Measurements from ENCODE around the gene ENG.

ENG gene

DNA sequence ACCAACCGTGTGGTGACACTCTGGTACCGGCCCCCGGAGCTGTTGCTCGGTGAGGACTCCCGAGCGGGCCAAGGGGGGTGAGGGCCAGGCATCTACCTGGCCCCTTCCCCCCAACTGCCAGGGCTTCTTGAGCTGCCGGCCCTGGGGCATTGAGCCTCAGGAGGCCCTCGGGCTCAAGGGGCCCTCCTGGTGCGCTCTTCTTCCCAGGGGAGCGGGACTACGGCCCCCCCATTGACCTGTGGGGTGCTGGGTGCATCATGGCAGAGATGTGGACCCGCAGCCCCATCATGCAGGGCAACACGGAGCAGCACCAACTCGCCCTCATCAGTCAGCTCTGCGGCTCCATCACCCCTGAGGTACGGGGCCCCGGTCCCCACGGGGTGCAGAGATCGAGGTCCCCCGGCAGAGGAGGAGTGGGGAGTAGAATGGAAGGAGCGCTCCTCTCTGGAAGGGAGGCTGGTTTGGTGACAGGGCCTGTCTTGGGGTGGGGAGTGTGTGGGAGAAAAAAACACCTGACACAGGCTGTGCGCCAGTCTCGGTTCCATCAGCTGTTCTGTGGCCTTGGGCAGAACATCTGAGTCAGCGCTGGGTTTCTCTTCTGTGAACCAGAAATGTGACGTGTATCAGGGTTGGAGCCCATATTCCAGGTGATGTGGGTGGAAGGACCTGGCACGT is 66.0 kb downstream of the ENG start:
- ATAC-seq = no peak
- TF ChIP-seq, protein P1, sequence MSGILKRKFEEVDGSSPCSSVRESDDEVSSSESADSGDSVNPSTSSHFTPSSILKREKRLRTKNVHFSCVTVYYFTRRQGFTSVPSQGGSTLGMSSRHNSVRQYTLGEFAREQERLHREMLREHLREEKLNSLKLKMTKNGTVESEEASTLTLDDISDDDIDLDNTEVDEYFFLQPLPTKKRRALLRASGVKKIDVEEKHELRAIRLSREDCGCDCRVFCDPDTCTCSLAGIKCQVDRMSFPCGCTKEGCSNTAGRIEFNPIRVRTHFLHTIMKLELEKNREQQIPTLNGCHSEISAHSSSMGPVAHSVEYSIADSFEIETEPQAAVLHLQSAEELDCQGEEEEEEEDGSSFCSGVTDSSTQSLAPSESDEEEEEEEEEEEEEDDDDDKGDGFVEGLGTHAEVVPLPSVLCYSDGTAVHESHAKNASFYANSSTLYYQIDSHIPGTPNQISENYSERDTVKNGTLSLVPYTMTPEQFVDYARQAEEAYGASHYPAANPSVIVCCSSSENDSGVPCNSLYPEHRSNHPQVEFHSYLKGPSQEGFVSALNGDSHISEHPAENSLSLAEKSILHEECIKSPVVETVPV (CRISPR knock-in tag; IDR thresholded peaks at IDR 0.05) = no peak
- TF ChIP-seq GLIS3 (CRISPR knock-in tag; IDR thresholded peaks at IDR 0.05) (no peak), PATZ1 (CRISPR knock-in tag; IDR thresholded peaks at IDR 0.05; ENCODE audit: borderline replicate concordance) (no peak), TOX (CRISPR knock-in tag; IDR thresholded peaks at IDR 0.05; ENCODE audit: borderline replicate concordance) (no peak), ZFP3 (CRISPR knock-in tag; IDR thresholded peaks at IDR 0.05) (no peak), ARNTL (CRISPR knock-in tag; IDR thresholded peaks at IDR 0.05; ENCODE audit: borderline replicate concordance, low read depth) (no peak), ISL1 (CRISPR knock-in tag; IDR thresholded peaks at IDR 0.05) (no peak), TCF4 (CRISPR knock-in tag; IDR thresholded peaks at IDR 0.05; ENCODE audit: borderline replicate concordance) (no peak), ZC3H10 (CRISPR knock-in tag; IDR thresholded peaks at IDR 0.05) (no peak), ESRRG (CRISPR knock-in tag; IDR thresholded peaks at IDR 0.05) (no peak), ZNF70 (CRISPR knock-in tag; IDR thresholded peaks at IDR 0.05) (no peak), CSDC2 (CRISPR knock-in tag; IDR thresholded peaks at IDR 0.05) (no peak), ZFP30 (CRISPR knock-in tag; IDR thresholded peaks at IDR 0.05) (no peak), SNAI2 (CRISPR knock-in tag; IDR thresholded peaks at IDR 0.05) (no peak), ZNF8 (CRISPR knock-in tag; IDR thresholded peaks at IDR 0.05) (no peak), ZNF565 (CRISPR knock-in tag; conservative IDR thresholded peaks at IDR 0.05; ENCODE audit: low read depth) (no peak)
- TF ChIP-seq, protein P2, sequence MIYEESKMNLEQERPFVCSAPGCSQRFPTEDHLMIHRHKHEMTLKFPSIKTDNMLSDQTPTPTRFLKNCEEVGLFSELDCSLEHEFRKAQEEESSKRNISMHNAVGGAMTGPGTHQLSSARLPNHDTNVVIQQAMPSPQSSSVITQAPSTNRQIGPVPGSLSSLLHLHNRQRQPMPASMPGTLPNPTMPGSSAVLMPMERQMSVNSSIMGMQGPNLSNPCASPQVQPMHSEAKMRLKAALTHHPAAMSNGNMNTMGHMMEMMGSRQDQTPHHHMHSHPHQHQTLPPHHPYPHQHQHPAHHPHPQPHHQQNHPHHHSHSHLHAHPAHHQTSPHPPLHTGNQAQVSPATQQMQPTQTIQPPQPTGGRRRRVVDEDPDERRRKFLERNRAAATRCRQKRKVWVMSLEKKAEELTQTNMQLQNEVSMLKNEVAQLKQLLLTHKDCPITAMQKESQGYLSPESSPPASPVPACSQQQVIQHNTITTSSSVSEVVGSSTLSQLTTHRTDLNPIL (CRISPR knock-in tag; IDR thresholded peaks at IDR 0.05; ENCODE audit: low read depth) = no peak
- TF ChIP-seq, protein P3, sequence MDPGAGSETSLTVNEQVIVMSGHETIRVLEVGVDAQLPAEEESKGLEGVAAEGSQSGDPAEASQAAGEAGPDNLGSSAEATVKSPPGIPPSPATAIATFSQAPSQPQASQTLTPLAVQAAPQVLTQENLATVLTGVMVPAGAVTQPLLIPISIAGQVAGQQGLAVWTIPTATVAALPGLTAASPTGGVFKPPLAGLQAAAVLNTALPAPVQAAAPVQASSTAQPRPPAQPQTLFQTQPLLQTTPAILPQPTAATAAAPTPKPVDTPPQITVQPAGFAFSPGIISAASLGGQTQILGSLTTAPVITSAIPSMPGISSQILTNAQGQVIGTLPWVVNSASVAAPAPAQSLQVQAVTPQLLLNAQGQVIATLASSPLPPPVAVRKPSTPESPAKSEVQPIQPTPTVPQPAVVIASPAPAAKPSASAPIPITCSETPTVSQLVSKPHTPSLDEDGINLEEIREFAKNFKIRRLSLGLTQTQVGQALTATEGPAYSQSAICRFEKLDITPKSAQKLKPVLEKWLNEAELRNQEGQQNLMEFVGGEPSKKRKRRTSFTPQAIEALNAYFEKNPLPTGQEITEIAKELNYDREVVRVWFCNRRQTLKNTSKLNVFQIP (CRISPR knock-in tag; IDR thresholded peaks at IDR 0.05; ENCODE audit: borderline replicate concordance, low read depth) = no peak

- TF ChIP-seq ZNF8 (CRISPR knock-in tag; IDR thresholded peaks at IDR 0.05) = no peak
- no peak for TF ChIP-seq ZNF565 (CRISPR knock-in tag; conservative IDR thresholded peaks at IDR 0.05; ENCODE audit: low read depth)
- TF ChIP-seq RARB (CRISPR knock-in tag; IDR thresholded peaks at IDR 0.05) = no peak
- TF ChIP-seq GLIS3 (CRISPR knock-in tag; IDR thresholded peaks at IDR 0.05) = no peak
- TF ChIP-seq ZNF70 (CRISPR knock-in tag; IDR thresholded peaks at IDR 0.05) = no peak
- no peak for TF ChIP-seq ARNTL (CRISPR knock-in tag; IDR thresholded peaks at IDR 0.05; ENCODE audit: borderline replicate concordance, low read depth)
- no peak for TF ChIP-seq TCF4 (CRISPR knock-in tag; IDR thresholded peaks at IDR 0.05; ENCODE audit: borderline replicate concordance)
- no peak for TF ChIP-seq ISL1 (CRISPR knock-in tag; IDR thresholded peaks at IDR 0.05)
- no peak for TF ChIP-seq ESRRG (CRISPR knock-in tag; IDR thresholded peaks at IDR 0.05)
- TF ChIP-seq PATZ1 (CRISPR knock-in tag; IDR thresholded peaks at IDR 0.05; ENCODE audit: borderline replicate concordance) = no peak
- peak; percentile 10 for ATAC-seq
Measured at GRCh38 chr9:127786773-127787104, 67.7 kb downstream of the ENG start.

DNA sequence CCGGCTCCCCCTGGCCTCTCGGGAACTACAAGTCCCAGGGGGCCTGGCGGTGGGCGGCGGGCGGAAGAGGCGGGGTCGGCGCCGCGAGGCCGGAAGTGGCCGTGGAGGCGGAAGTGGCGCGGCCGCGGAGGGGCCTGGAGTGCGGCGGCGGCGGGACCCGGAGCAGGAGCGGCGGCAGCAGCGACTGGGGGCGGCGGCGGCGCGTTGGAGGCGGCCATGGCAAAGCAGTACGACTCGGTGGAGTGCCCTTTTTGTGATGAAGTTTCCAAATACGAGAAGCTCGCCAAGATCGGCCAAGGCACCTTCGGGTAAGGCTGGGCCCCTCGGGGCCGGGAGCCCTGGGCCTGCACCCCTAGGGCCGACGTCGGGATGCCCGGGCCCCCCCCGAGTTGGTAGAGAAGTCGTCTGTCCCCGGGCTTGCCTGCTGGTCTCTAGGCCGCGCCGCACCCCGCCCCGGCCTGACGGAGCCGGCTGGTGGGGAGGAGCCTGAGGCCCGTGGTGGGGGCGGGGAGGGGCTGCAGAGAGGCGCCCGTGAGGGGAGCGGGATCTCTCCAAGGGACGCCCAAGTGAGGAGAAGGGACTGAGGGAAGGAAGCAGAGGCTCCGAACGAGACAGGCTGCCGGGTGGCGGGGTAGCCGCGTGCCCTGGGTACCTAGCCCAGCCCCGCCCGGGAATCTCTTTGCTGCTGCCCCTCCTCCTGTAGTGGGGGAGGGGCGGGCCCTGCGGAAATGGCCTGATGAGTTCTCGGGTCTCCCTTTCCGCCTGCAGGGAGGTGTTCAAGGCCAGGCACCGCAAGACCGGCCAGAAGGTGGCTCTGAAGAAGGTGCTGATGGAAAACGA is 68.3 kb downstream of the ENG start, which contains the start of gene CDK9:
Gene CDK9, plus strand, starts transcription at position 102 of the 840 bp plus-strand sequence. Its CDS starts 115 bp downstream, at position 217.
- peak; percentile 82 for ATAC-seq
- no peak for TF ChIP-seq ZNF70 (CRISPR knock-in tag; IDR thresholded peaks at IDR 0.05)
- TF ChIP-seq OSR1 (CRISPR knock-in tag; IDR thresholded peaks at IDR 0.05) = no peak
- no peak for TF ChIP-seq SNAI2 (CRISPR knock-in tag; IDR thresholded peaks at IDR 0.05)
- TF ChIP-seq PATZ1 (CRISPR knock-in tag; IDR thresholded peaks at IDR 0.05; ENCODE audit: borderline replicate concordance) = no peak
- TF ChIP-seq ESRRG (CRISPR knock-in tag; IDR thresholded peaks at IDR 0.05) = no peak
- TF ChIP-seq ZFP3 (CRISPR knock-in tag; IDR thresholded peaks at IDR 0.05) = no peak
- TF ChIP-seq TCF4 (CRISPR knock-in tag; IDR thresholded peaks at IDR 0.05; ENCODE audit: borderline replicate concordance) = no peak
- no peak for TF ChIP-seq RARB (CRISPR knock-in tag; IDR thresholded peaks at IDR 0.05)
- TF ChIP-seq, protein P1 (CRISPR knock-in tag; IDR thresholded peaks at IDR 0.05) = no peak
- no peak for TF ChIP-seq ZNF565 (CRISPR knock-in tag; conservative IDR thresholded peaks at IDR 0.05; ENCODE audit: low read depth)
- TF ChIP-seq BACH2 (CRISPR knock-in tag; IDR thresholded peaks at IDR 0.05; ENCODE audit: borderline replicate concordance) = no peak

Data from SK-N-SH treated with all-trans-retinoic acid at 6 μM for 48 hours (cell line).